ENCODE results near the gene EFCAB6.

- TF ChIP-seq CTCF (IDR thresholded peaks at IDR 0.05) (no peak), POLR2A (IDR thresholded peaks at IDR 0.05) (no peak)
Observed at GRCh38 chr22:43622886-43623285, 189.2 kb downstream of the EFCAB6 start.
